Naive B cell (primary cell): ENCODE results near the gene NCOA6. TPM values are rescaled to one million over a fixed set of nuclear protein-coding genes. Genes with fewer than 3 reads are reported as not detected.
"Not testable (repeated sequence)": the region's sequence is repeated elsewhere in the genome, so short reads cannot be mapped to it uniquely, and the experiment has no call there.

Experiments used
- ATAC-seq, 2 donors: fragments of 150-1000 bp; cut with Tn5 transposase; 2 replicates each; pipeline ENCODE4 v1.10.0; 2021; ENCODE audit warnings: low read depth in 2 of 2, mild to moderate bottlenecking in 2 of 2, moderate library complexity in 2 of 2
- DNase-seq: peaks from one replicate; pipeline ENCODE4 v3.0.0; 2022
- H3K27ac Mint-ChIP-seq, 6 donors: one replicate each; pipeline ENCODE4 v1.8.0; 2020 to 2022; ENCODE audit warnings: mild to moderate bottlenecking in 6 of 6, mixed read lengths in 6 of 6, moderate library complexity in 5 of 6, inconsistent platforms in 2 of 6
- H3K27me3 Mint-ChIP-seq, 3 donors: one replicate each; pipeline ENCODE4 v1.8.0; 2021 to 2022; ENCODE audit warnings: mixed read lengths in 3 of 3, mild to moderate bottlenecking in 1 of 3
- H3K36me3 Mint-ChIP-seq, 2 donors: one replicate each; pipeline ENCODE4 v1.8.0; 2020 to 2022; ENCODE audit warnings: mixed read lengths in 2 of 2, inconsistent platforms in 1 of 2, mild to moderate bottlenecking in 1 of 2
- H3K4me1 Mint-ChIP-seq, 3 donors: one replicate each; pipeline ENCODE4 v1.8.0; 2020 to 2022; ENCODE audit warnings: mixed read lengths in 3 of 3, inconsistent platforms in 1 of 3, mild to moderate bottlenecking in 1 of 3, moderate library complexity in 1 of 3
- H3K4me3 Mint-ChIP-seq, 8 donors: one replicate each; pipeline ENCODE4 v1.8.0; 2020 to 2022; ENCODE audit warnings: mild to moderate bottlenecking in 8 of 8, mixed read lengths in 8 of 8, moderate library complexity in 8 of 8, inconsistent platforms in 2 of 8
- H3K9me3 Mint-ChIP-seq, 7 donors: one replicate each; pipeline ENCODE4 v1.8.0; 2020 to 2022; ENCODE audit warnings: mixed read lengths in 7 of 7, mild to moderate bottlenecking in 5 of 7, inconsistent platforms in 2 of 7, moderate library complexity in 1 of 7
- polyA plus RNA-seq, 6 donors: library from polyadenylated mRNA; unstranded; fragments of 300-500 nt; fragmentation: Illumina TruSeq; gene quantifications; one replicate each; pipeline ENCODE4 v1.2.3, GENCODE V29; 2021; ENCODE audit warnings: low read depth in 6 of 6

The NCOA6 gene
- polyA plus RNA-seq, 6 donors from 2014 or later, result 0.74 to 13.5 (median 4.4) TPM

GRCh38 chr20:34820805-34821578 is 4.5 kb downstream of the NCOA6 start:
- H3K4me3 Mint-ChIP-seq, result no peak overlapping the region
- DNase-seq, result no peak
- peaks cover 36 to 66% (median 56%) of the 10 kb centered on the region in 3 donors for H3K4me1 Mint-ChIP-seq
- no peaks in the 10 kb centered on the region for H3K27me3 Mint-ChIP-seq
- no peak for ATAC-seq
- peaks cover 0 to 7% of the 10 kb centered on the region in 2 donors for H3K36me3 Mint-ChIP-seq
- H3K27ac Mint-ChIP-seq, result peak overlapping the region in 2 of 6 donors; percentile 64 to 71
- H3K9me3 Mint-ChIP-seq, result no peaks in the 10 kb centered on the region

DNA sequence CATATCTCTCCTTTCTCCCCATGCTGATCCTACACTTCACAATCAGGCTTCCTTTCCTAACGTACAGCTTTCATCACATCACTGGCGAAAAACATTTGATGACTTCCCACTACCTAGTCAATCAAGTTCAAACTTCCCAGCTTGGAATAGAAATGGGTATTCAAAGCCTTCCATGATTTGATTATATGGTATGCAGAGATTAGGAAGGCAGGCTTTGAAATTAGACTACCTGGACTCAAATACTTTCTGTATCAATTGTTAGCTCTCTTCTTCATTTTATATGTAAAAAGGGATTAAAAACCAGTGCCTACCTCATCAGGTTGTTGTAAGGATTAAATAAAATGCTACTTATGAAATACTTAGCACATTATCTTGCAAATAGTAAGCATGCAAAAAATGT is 7.7 kb downstream of the NCOA6 start:
- peaks cover 29 to 53% (median 45%) of the 10 kb centered on the region in 3 donors for H3K4me1 Mint-ChIP-seq
- H3K9me3 Mint-ChIP-seq, result no peaks in the 10 kb centered on the region
- H3K36me3 Mint-ChIP-seq, result peaks cover 0 to 7% of the 10 kb centered on the region in 2 donors
- no peaks in the 10 kb centered on the region for H3K27me3 Mint-ChIP-seq
- DNase-seq (no peak), ATAC-seq (no peak)
- no peak overlapping the region for H3K27ac Mint-ChIP-seq
- no peak overlapping the region for H3K4me3 Mint-ChIP-seq

GRCh38 chr20:34817072-34817471 is 8.4 kb downstream of the NCOA6 start:
- peaks cover 0 to 4% of the 10 kb centered on the region in 2 donors for H3K36me3 Mint-ChIP-seq
- H3K4me3 Mint-ChIP-seq, result no peak overlapping the region
- DNase-seq (no peak), ATAC-seq (no peak)
- no peaks in the 10 kb centered on the region for H3K9me3 Mint-ChIP-seq
- H3K27ac Mint-ChIP-seq, result peak overlapping the region in 1 of 6 donors; percentile 11
- H3K27me3 Mint-ChIP-seq, result no peaks in the 10 kb centered on the region
- H3K4me1 Mint-ChIP-seq, result peaks cover 24 to 46% (median 38%) of the 10 kb centered on the region in 3 donors

DNA sequence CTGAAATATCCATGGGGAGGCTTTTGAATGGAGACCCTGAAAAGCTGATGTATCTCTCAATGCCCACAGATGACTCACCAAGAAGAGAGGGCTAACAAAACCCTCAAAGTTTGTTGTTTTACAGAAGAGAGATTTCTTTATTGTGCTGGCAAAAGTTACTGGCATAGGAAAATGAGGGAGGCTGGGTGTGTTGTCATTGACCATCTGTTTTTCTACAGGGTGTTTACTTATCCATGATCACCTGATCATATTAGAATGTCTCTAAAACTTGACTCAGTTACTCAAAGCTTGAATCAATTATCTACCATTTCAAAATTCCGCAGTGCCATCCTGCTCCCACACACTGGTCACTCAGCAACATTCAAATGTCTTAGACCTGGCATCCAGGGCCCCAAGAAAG is 9.8 kb downstream of the NCOA6 start:
- no peaks in the 10 kb centered on the region for H3K36me3 Mint-ChIP-seq
- ATAC-seq (no peak), DNase-seq (no peak)
- peak overlapping the region in 1 of 6 donors; percentile 30 for H3K27ac Mint-ChIP-seq
- peaks cover 16 to 32% (median 25%) of the 10 kb centered on the region in 3 donors for H3K4me1 Mint-ChIP-seq
- H3K4me3 Mint-ChIP-seq, result no peak overlapping the region
- no peaks in the 10 kb centered on the region for H3K27me3 Mint-ChIP-seq
- H3K9me3 Mint-ChIP-seq, result no peaks in the 10 kb centered on the region

GRCh38 chr20:34808583-34808982 is 16.9 kb downstream of the NCOA6 start:
- Mint-ChIP-seq H3K4me1 (peaks cover 11 to 23% (median 21%) of the 10 kb centered on the region in 3 donors), H3K36me3 (no peaks in the 10 kb centered on the region), H3K4me3 (no peak overlapping the region), H3K27me3 (no peaks in the 10 kb centered on the region), H3K9me3 (no peaks in the 10 kb centered on the region), H3K27ac (no peak overlapping the region)
- ATAC-seq, result no peak
- no peak for DNase-seq

- peaks cover 11 to 23% (median 21%) of the 10 kb centered on the region in 3 donors for H3K4me1 Mint-ChIP-seq
- H3K27ac Mint-ChIP-seq, H3K9me3 Mint-ChIP-seq, DNase-seq, ATAC-seq, H3K4me3 Mint-ChIP-seq, H3K27me3 Mint-ChIP-seq, H3K36me3 Mint-ChIP-seq: not testable (repeated sequence)
These were observed 17.4 kb downstream of the NCOA6 start for GRCh38 chr20:34807944-34808465.

GRCh38 chr20:34806255-34806654 is 19.2 kb downstream of the NCOA6 start:
- peaks cover 21 to 34% (median 22%) of the 10 kb centered on the region in 3 donors for H3K4me1 Mint-ChIP-seq
- H3K27me3 Mint-ChIP-seq, result no peaks in the 10 kb centered on the region
- H3K9me3 Mint-ChIP-seq, result no peaks in the 10 kb centered on the region
- H3K27ac Mint-ChIP-seq, result peak overlapping the region in 2 of 6 donors; percentile 46 to 66
- no peak overlapping the region for H3K4me3 Mint-ChIP-seq
- H3K36me3 Mint-ChIP-seq, result peaks cover 0 to 4% of the 10 kb centered on the region in 2 donors
- no peak for ATAC-seq
- no peak for DNase-seq

DNA sequence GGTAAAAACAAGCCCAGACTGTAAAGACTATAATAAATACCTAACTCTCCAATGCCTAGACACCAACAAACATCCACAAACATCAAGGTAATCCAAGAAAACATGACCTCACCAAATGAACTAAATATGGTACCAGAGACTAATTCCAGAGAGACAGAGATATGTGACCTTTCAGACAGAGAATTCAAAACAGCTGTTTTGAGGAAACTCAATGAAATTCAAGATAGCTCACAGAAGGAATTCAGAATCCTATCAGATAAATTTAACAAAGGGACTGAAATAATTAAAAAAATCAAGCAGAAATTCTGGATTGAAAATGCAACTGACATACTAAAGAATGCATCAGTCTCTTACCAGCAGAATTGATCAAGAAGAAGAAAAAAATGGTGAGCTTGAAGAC is 26.6 kb downstream of the NCOA6 start:
- DNase-seq (no peak), ATAC-seq (no peak)
- H3K27me3 Mint-ChIP-seq, result no peaks in the 10 kb centered on the region
- no peak overlapping the region for H3K4me3 Mint-ChIP-seq
- H3K27ac Mint-ChIP-seq, result peak overlapping the region in 1 of 6 donors; percentile 67
- H3K36me3 Mint-ChIP-seq, result peaks cover 0 to 4% of the 10 kb centered on the region in 2 donors
- peaks cover 18 to 48% (median 45%) of the 10 kb centered on the region in 3 donors for H3K4me1 Mint-ChIP-seq
- H3K9me3 Mint-ChIP-seq, result no peaks in the 10 kb centered on the region

- Mint-ChIP-seq H3K4me3 (no peak overlapping the region), H3K36me3 (peaks cover 0 to 4% of the 10 kb centered on the region in 2 donors), H3K4me1 (peaks cover 18 to 48% (median 47%) of the 10 kb centered on the region in 3 donors), H3K27me3 (no peaks in the 10 kb centered on the region), H3K9me3 (no peaks in the 10 kb centered on the region), H3K27ac (no peak overlapping the region)
- no peak for DNase-seq
- ATAC-seq, result no peak
These were observed 27.1 kb downstream of the NCOA6 start for GRCh38 chr20:34798328-34798727.

DNA sequence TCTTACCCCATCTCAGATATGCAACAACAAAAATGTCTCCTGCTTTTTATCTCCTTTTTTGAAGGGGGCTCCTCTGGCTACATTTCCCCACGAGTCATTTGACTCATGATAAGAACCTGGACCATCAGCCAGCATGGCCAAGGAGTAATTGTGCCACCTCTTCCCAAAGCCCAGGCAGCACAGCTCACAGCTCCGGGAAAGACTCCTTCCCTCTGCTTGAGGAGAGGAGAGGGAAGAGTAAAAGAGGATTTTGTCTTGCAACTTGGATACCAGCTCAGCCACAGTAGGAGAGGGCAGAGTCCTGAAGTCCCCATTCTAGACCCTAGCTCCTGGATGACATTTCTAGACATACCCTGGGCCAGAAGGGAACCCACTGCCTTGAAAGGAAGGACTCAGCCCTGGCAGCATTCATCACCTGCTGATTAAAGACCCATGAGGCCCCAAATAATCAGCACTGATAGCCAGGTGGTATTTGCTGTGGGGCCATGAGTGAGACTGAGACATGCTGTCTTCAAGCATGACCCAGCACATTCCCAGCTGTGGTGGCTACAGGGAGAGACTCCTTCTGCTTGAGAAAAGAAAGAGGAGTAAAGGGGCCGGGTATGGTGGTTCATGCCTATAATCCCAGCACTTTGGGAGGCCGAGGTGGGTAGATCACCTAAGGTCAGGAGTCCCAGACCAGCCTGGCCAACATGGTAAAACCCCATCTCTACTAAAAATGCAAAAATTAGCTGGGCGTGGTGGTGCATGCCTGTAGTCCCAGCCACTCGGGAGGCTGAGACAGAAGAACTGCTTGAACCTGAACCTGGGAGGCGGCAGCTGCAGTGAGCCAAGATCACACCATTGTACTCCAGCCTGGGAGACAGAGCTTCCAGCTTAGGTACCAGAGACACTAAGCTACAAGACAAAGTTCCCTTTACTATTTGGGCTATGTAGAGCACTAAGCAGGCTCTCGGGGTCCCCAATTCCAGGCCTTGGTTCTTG is 28.1 kb downstream of the NCOA6 start:
- no peak overlapping the region for H3K4me3 Mint-ChIP-seq
- H3K9me3 Mint-ChIP-seq, result no peaks in the 10 kb centered on the region
- DNase-seq, result no peak
- peaks cover 0 to 4% of the 10 kb centered on the region in 2 donors for H3K36me3 Mint-ChIP-seq
- H3K27me3 Mint-ChIP-seq, result no peaks in the 10 kb centered on the region
- peak overlapping the region in 1 of 6 donors; percentile 39 for H3K27ac Mint-ChIP-seq
- peaks cover 18 to 47% (median 46%) of the 10 kb centered on the region in 3 donors for H3K4me1 Mint-ChIP-seq
- no peak for ATAC-seq

DNA sequence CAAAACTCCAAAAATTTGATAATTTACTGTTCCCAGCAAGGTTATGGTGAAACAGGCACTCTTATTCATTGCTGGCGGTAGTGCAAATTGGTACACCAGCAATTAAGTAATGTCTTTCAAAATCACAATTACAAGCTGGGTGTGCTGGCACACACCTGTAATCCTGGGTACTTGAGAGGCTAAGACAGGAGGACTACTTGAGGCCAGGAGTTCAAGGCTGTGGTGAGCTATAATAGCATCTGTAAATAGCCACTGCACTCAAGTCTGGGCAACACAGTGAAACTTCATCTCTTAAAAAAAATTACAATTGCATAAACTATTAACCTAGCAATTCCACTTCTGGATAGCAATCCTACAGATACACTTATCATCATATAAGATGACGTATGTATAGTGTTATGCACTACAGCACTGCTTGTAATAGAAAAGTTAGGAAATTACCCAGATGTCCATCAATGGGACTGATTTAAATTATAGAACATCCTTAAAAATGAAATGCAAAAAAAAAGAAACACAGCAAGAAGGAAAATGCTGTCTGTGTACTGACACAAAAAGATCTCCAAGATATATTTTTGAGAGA is 31.4 kb downstream of the NCOA6 start:
- H3K9me3 Mint-ChIP-seq, result no peaks in the 10 kb centered on the region
- H3K36me3 Mint-ChIP-seq, result no peaks in the 10 kb centered on the region
- DNase-seq, result no peak
- peak overlapping the region in 2 of 6 donors; percentile 8 to 61 for H3K27ac Mint-ChIP-seq
- H3K4me3 Mint-ChIP-seq, result no peak overlapping the region
- no peak for ATAC-seq
- H3K4me1 Mint-ChIP-seq, result peaks cover 10 to 25% (median 21%) of the 10 kb centered on the region in 3 donors
- H3K27me3 Mint-ChIP-seq, result no peaks in the 10 kb centered on the region

GRCh38 chr20:34792687-34793363 is 32.6 kb downstream of the NCOA6 start:
- DNase-seq, result no peak
- Mint-ChIP-seq H3K36me3 (no peaks in the 10 kb centered on the region), H3K9me3 (no peaks in the 10 kb centered on the region), H3K4me3 (no peak overlapping the region), H3K4me1 (peaks cover 0 to 19% (median 8%) of the 10 kb centered on the region in 3 donors), H3K27me3 (no peaks in the 10 kb centered on the region), H3K27ac (peak overlapping the region in 1 of 6 donors; percentile 64)
- ATAC-seq, result no peak
